ENCODE data around the gene BMERB1.
"Not testable (repeated sequence)": the region's sequence is repeated elsewhere in the genome, so short reads cannot be mapped to it uniquely, and the experiment has no call there.

Gene BMERB1

GRCh38 chr16:15564604-15565339 is 130.4 kb downstream of the BMERB1 start:
- DNase-seq: no peak

GRCh38 chr16:15566095-15566494 is 131.7 kb downstream of the BMERB1 start:
- no peak for DNase-seq

- DNase-seq: no peak
Measured at GRCh38 chr16:15567823-15568222, 133.4 kb downstream of the BMERB1 start.

- DNase-seq: not testable (repeated sequence)
Measured at GRCh38 chr16:15570666-15571065, 136.3 kb downstream of the BMERB1 start.

- DNase-seq: no peak
Measured at GRCh38 chr16:15571557-15571956, 137.2 kb downstream of the BMERB1 start.

GRCh38 chr16:15572329-15573001 is 138.1 kb downstream of the BMERB1 start:
- DNase-seq: peak; percentile 47 to 55

- DNase-seq: no peak
Measured at GRCh38 chr16:15573274-15573895, 139.0 kb downstream of the BMERB1 start.

GRCh38 chr16:15573896-15574613 is 139.7 kb downstream of the BMERB1 start:
- DNase-seq: not testable (repeated sequence)

GRCh38 chr16:15574614-15574948 is 140.2 kb downstream of the BMERB1 start:
- DNase-seq: no peak

GRCh38 chr16:15575293-15576049 is 141.1 kb downstream of the BMERB1 start:
- no peak for DNase-seq

GRCh38 chr16:15576960-15577958 is 142.9 kb downstream of the BMERB1 start:
- DNase-seq: no peak

GRCh38 chr16:15578824-15579223 is 144.4 kb downstream of the BMERB1 start:
- no peak for DNase-seq

- DNase-seq: no peak
Measured at GRCh38 chr16:15581127-15581815, 146.9 kb downstream of the BMERB1 start.

GRCh38 chr16:15583526-15583925 is 149.1 kb downstream of the BMERB1 start:
- DNase-seq: no peak

GRCh38 chr16:15585956-15586355 is 151.6 kb downstream of the BMERB1 start:
- no peak for DNase-seq

- no peak for DNase-seq
Measured at GRCh38 chr16:15586716-15587115, 152.3 kb downstream of the BMERB1 start.

- no peak for DNase-seq
Measured at GRCh38 chr16:15587152-15587825, 152.9 kb downstream of the BMERB1 start.

- DNase-seq: no peak
Measured at GRCh38 chr16:15592324-15592723, 157.9 kb downstream of the BMERB1 start.

- no peak for DNase-seq
Measured at GRCh38 chr16:15593235-15593634, 158.8 kb downstream of the BMERB1 start.

GRCh38 chr16:15594711-15595320 is 160.4 kb downstream of the BMERB1 start:
- no peak for DNase-seq
